ENCODE results near the gene ROR2.

ROR2 gene

GRCh38 chr9:91789941-91790340 is 160.1 kb downstream of the ROR2 start:
- no peaks in the 10 kb centered on the region for H3F3A ChIP-seq (ENCODE audit: low read depth)
- no peaks in the 10 kb centered on the region for H4K20me1 ChIP-seq (ENCODE audit: insufficient read depth, low read length, poor library complexity, severe bottlenecking)
- no peaks in the 10 kb centered on the region for H3K4me1 ChIP-seq (ENCODE audit: insufficient read depth, low read length, poor library complexity, severe bottlenecking)
- no peak for TF ChIP-seq EZH2phosphoT487 (IDR thresholded peaks at IDR 0.05; ENCODE audit: borderline replicate concordance)
- no peak for TF ChIP-seq CTCF (conservative IDR thresholded peaks at IDR 0.05; ENCODE audit: low read length)
- H3K27me3 ChIP-seq (ENCODE audit: insufficient read depth, low read length, poor library complexity, severe bottlenecking): no peaks in the 10 kb centered on the region
- no peaks in the 10 kb centered on the region for H3K79me2 ChIP-seq (ENCODE audit: insufficient read depth, low read length)
- H3K9ac ChIP-seq (ENCODE audit: low read depth, low read length, poor library complexity, severe bottlenecking): no peak overlapping the region
- H3K36me3 ChIP-seq (ENCODE audit: insufficient read depth, low read length): no peaks in the 10 kb centered on the region
- no peak overlapping the region for H3K4me3 ChIP-seq (ENCODE audit: low read length, poor library complexity, severe bottlenecking)
- no peak overlapping the region for H3K4me2 ChIP-seq (ENCODE audit: low read depth, low read length, poor library complexity, severe bottlenecking)
- H3K9me2 ChIP-seq (replicated peaks; ENCODE audit: low read depth, low read length): no peaks in the 10 kb centered on the region
- no peaks in the 10 kb centered on the region for H3K9me3 ChIP-seq (ENCODE audit: insufficient read depth, low read depth, low read length)
- no peak overlapping the region for H2AFZ ChIP-seq (ENCODE audit: low read length)

GRCh38 chr9:91787931-91788330 is 162.1 kb downstream of the ROR2 start:
- Histone ChIP-seq H2AFZ (ENCODE audit: low read length) (no peak overlapping the region), H3K4me2 (ENCODE audit: low read depth, low read length, poor library complexity, severe bottlenecking) (no peak overlapping the region), H3K4me3 (ENCODE audit: low read length, poor library complexity, severe bottlenecking) (no peak overlapping the region), H3F3A (ENCODE audit: low read depth) (no peaks in the 10 kb centered on the region), H3K9me3 (ENCODE audit: insufficient read depth, low read depth, low read length) (no peaks in the 10 kb centered on the region), H3K9me2 (replicated peaks; ENCODE audit: low read depth, low read length) (no peaks in the 10 kb centered on the region), H4K20me1 (ENCODE audit: insufficient read depth, low read length, poor library complexity, severe bottlenecking) (no peaks in the 10 kb centered on the region), H3K9ac (ENCODE audit: low read depth, low read length, poor library complexity, severe bottlenecking) (no peak overlapping the region), H3K4me1 (ENCODE audit: insufficient read depth, low read length, poor library complexity, severe bottlenecking) (no peaks in the 10 kb centered on the region), H3K27me3 (ENCODE audit: insufficient read depth, low read length, poor library complexity, severe bottlenecking) (no peaks in the 10 kb centered on the region), H3K79me2 (ENCODE audit: insufficient read depth, low read length) (no peaks in the 10 kb centered on the region), H3K36me3 (ENCODE audit: insufficient read depth, low read length) (no peaks in the 10 kb centered on the region)
- TF ChIP-seq CTCF (conservative IDR thresholded peaks at IDR 0.05; ENCODE audit: low read length): no peak
- TF ChIP-seq EZH2phosphoT487 (IDR thresholded peaks at IDR 0.05; ENCODE audit: borderline replicate concordance): no peak

GRCh38 chr9:91786132-91786896 is 163.7 kb downstream of the ROR2 start:
- Histone ChIP-seq H3K4me3 (ENCODE audit: low read length, poor library complexity, severe bottlenecking) (no peak overlapping the region), H3K79me2 (ENCODE audit: insufficient read depth, low read length) (no peaks in the 10 kb centered on the region), H3K9ac (ENCODE audit: low read depth, low read length, poor library complexity, severe bottlenecking) (no peak overlapping the region), H3K4me1 (ENCODE audit: insufficient read depth, low read length, poor library complexity, severe bottlenecking) (no peaks in the 10 kb centered on the region), H2AFZ (ENCODE audit: low read length) (no peak overlapping the region), H3F3A (ENCODE audit: low read depth) (no peaks in the 10 kb centered on the region), H3K27me3 (ENCODE audit: insufficient read depth, low read length, poor library complexity, severe bottlenecking) (no peaks in the 10 kb centered on the region), H4K20me1 (ENCODE audit: insufficient read depth, low read length, poor library complexity, severe bottlenecking) (no peaks in the 10 kb centered on the region), H3K9me3 (ENCODE audit: insufficient read depth, low read depth, low read length) (no peaks in the 10 kb centered on the region), H3K4me2 (ENCODE audit: low read depth, low read length, poor library complexity, severe bottlenecking) (no peak overlapping the region), H3K9me2 (replicated peaks; ENCODE audit: low read depth, low read length) (no peaks in the 10 kb centered on the region), H3K36me3 (ENCODE audit: insufficient read depth, low read length) (no peaks in the 10 kb centered on the region)
- no peak for TF ChIP-seq EZH2phosphoT487 (IDR thresholded peaks at IDR 0.05; ENCODE audit: borderline replicate concordance)
- TF ChIP-seq CTCF (conservative IDR thresholded peaks at IDR 0.05; ENCODE audit: low read length): no peak
